Type B pancreatic cell (in vitro differentiated cells): Measurements from ENCODE around the gene SLC16A10. TPM values are rescaled to one million over a fixed set of nuclear protein-coding genes. Genes with fewer than 3 reads are reported as not detected.

ENCODE experiments used
- DNase-seq: peaks from one replicate; pipeline ENCODE4 v3.0.0; 2021; ENCODE audit warnings: mixed read lengths; ENCODE audit not compliant: unreplicated experiment; ENCODE audit errors: extremely low spot score
- H3K27ac Mint-ChIP-seq: 2 replicates; pipeline ENCODE4 v1.8.0; 2021; ENCODE audit warnings: mild to moderate bottlenecking, mixed read lengths
- H3K27me3 Mint-ChIP-seq: 2 replicates; pipeline ENCODE4 v1.8.0; 2021; ENCODE audit warnings: mixed read lengths
- H3K36me3 Mint-ChIP-seq: 2 replicates; pipeline ENCODE4 v1.8.0; 2021; ENCODE audit warnings: mixed read lengths
- H3K4me1 Mint-ChIP-seq: one replicate; pipeline ENCODE4 v1.8.0; 2021; ENCODE audit warnings: mixed read lengths; ENCODE audit not compliant: unreplicated experiment
- H3K4me3 Mint-ChIP-seq: 2 replicates; pipeline ENCODE4 v1.8.0; 2021; ENCODE audit warnings: mild to moderate bottlenecking, mixed read lengths
- H3K9me3 Mint-ChIP-seq: 2 replicates; pipeline ENCODE4 v1.8.0; 2021; ENCODE audit warnings: mixed read lengths
- total RNA-seq: library from RNA; stranded (reverse); gene quantifications from 2 replicates; pipeline ENCODE4 v1.2.1, GENCODE V29; 2021; ENCODE audit warnings: low replicate concordance
- TF ChIP-seq, protein P1 (sequence below): fragments of 200-600 bp; sonication (generic); conservative IDR thresholded peaks from 2 replicates; pipeline ENCODE4 v1.5.0; 2021; ENCODE audit warnings: antibody characterized with exemption, mild to moderate bottlenecking

SLC16A10 gene
- total RNA-seq, 1 donor from 2014 or later: 16.9 TPM

- peaks cover 3% of the 10 kb centered on the region for H3K36me3 Mint-ChIP-seq
- H3K27ac Mint-ChIP-seq: no peak overlapping the region
- H3K4me3 Mint-ChIP-seq: no peak overlapping the region
- H3K9me3 Mint-ChIP-seq: peaks cover 5% of the 10 kb centered on the region
- DNase-seq: no peak
- no peaks in the 10 kb centered on the region for H3K27me3 Mint-ChIP-seq
- H3K4me1 Mint-ChIP-seq: peaks cover 7% of the 10 kb centered on the region
- TF ChIP-seq, protein P1, sequence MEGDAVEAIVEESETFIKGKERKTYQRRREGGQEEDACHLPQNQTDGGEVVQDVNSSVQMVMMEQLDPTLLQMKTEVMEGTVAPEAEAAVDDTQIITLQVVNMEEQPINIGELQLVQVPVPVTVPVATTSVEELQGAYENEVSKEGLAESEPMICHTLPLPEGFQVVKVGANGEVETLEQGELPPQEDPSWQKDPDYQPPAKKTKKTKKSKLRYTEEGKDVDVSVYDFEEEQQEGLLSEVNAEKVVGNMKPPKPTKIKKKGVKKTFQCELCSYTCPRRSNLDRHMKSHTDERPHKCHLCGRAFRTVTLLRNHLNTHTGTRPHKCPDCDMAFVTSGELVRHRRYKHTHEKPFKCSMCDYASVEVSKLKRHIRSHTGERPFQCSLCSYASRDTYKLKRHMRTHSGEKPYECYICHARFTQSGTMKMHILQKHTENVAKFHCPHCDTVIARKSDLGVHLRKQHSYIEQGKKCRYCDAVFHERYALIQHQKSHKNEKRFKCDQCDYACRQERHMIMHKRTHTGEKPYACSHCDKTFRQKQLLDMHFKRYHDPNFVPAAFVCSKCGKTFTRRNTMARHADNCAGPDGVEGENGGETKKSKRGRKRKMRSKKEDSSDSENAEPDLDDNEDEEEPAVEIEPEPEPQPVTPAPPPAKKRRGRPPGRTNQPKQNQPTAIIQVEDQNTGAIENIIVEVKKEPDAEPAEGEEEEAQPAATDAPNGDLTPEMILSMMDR: no peak
Observed at GRCh38 chr6:111101987-111102386, 14.7 kb downstream of the SLC16A10 start.

GRCh38 chr6:111105578-111105977, 18.3 kb downstream of the SLC16A10 start:
- Mint-ChIP-seq H3K27me3 (no peaks in the 10 kb centered on the region), H3K27ac (peak overlapping the region; percentile 54), H3K4me3 (peak overlapping the region; percentile 12), H3K4me1 (peaks cover 7% of the 10 kb centered on the region), H3K36me3 (peaks cover 3% of the 10 kb centered on the region), H3K9me3 (peaks cover 10% of the 10 kb centered on the region)
- DNase-seq: no peak
- TF ChIP-seq, protein P1: no peak

DNA sequence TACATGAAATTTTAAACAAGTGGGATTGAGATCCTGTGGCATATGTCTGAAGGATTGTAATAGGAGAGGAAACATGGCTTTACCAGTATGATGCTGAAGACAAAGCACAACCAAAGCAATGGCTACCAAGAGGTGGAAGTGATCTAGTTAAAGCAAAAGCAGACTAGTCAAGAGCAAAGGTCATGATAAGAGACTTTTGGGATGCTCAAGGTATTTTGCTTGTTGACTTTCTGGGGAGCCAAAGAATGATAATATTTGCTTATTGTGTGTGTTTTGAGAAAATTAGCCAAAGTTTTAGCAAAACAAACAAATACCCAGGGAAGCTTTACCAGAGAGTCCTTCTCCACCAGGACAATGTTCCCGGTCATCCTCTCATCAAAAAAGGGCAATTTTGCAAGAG, 20.3 kb downstream of the SLC16A10 start:
- TF ChIP-seq, protein P1: no peak
- no peak for DNase-seq
- peaks cover 3% of the 10 kb centered on the region for H3K36me3 Mint-ChIP-seq
- H3K9me3 Mint-ChIP-seq: peaks cover 10% of the 10 kb centered on the region
- H3K4me1 Mint-ChIP-seq: peaks cover 7% of the 10 kb centered on the region
- H3K27ac Mint-ChIP-seq: no peak overlapping the region
- no peak overlapping the region for H3K4me3 Mint-ChIP-seq
- no peaks in the 10 kb centered on the region for H3K27me3 Mint-ChIP-seq

GRCh38 chr6:111110036-111110435, 22.7 kb downstream of the SLC16A10 start:
- peaks cover 3% of the 10 kb centered on the region for H3K36me3 Mint-ChIP-seq
- H3K9me3 Mint-ChIP-seq: peaks cover 10% of the 10 kb centered on the region
- no peaks in the 10 kb centered on the region for H3K27me3 Mint-ChIP-seq
- H3K4me1 Mint-ChIP-seq: peaks cover 17% of the 10 kb centered on the region
- H3K27ac Mint-ChIP-seq: no peak overlapping the region
- DNase-seq: no peak
- H3K4me3 Mint-ChIP-seq: no peak overlapping the region
- TF ChIP-seq, protein P1: no peak

- no peaks in the 10 kb centered on the region for H3K27me3 Mint-ChIP-seq
- peaks cover 5% of the 10 kb centered on the region for H3K9me3 Mint-ChIP-seq
- H3K4me3 Mint-ChIP-seq: no peak overlapping the region
- DNase-seq: no peak
- H3K27ac Mint-ChIP-seq: peak overlapping the region; percentile 8
- H3K36me3 Mint-ChIP-seq: no peaks in the 10 kb centered on the region
- TF ChIP-seq, protein P1: no peak
- peaks cover 10% of the 10 kb centered on the region for H3K4me1 Mint-ChIP-seq
Observed at GRCh38 chr6:111113336-111114086, 26.2 kb downstream of the SLC16A10 start.
